HCT116 (cell line): ENCODE data around the gene PRKCH. TPM values are rescaled to one million over a fixed set of nuclear protein-coding genes. Genes with fewer than 3 reads are reported as not detected.

ENCODE experiments used
- ATAC-seq: fragments of 200-7000 bp; cut with Tn5 transposase; 2 replicates; pipeline ENCODE4 v1.9.1; 2020; ENCODE audit warnings: mild to moderate bottlenecking, moderate library complexity
- BruUV-seq: library from RNA; stranded (reverse); fragments of 400-500 nt; replicated peaks from 2 replicates; lab custom pipeline; 2021; lab: Mats Ljungman, UMichigan
- CTCF ChIA-PET: fragments of 300-600 bp; sonication (Branson Sonifier 250); formaldehyde crosslinking; loops from one replicate; lab custom pipeline; 2021; ENCODE audit warnings: antibody characterized with exemption; lab: Charles Lee
- POLR2A ChIA-PET: fragments of 300-600, 350-600 bp; sonication (Branson Sonifier 250); formaldehyde crosslinking; loops from one replicate; lab custom pipeline; 2021; ENCODE audit warnings: antibody characterized with exemption; lab: Charles Lee
- RAD21 ChIA-PET, 2 experiments: fragments of 300-600 bp; sonication (Branson Sonifier 250); formaldehyde crosslinking; loops; one replicate each; lab custom pipeline; 2023; ENCODE audit warnings: low total read pairs in 2 of 2; ENCODE audit not compliant: uncharacterized antibody in 2 of 2, unreplicated experiment in 2 of 2, low non-redundant PET in 1 of 2; lab: Charles Lee
- DNase-seq: peaks from one replicate; pipeline ENCODE4 v3.0.0-alpha.2; 2010; ENCODE audit warnings: low read depth, low spot score
- H2AFZ ChIP-seq: fragments of 200-600 bp; shearing (Covaris generic), sonication (generic); 2 replicates; pipeline ENCODE4 v1.6.1; 2017; ENCODE audit warnings: low read depth, mixed run types, mixed read lengths, antibody characterized with exemption, low read length; ENCODE audit not compliant: poor library complexity, severe bottlenecking
- H3K27ac ChIP-seq: 2 replicates; pipeline ENCODE4 v1.5.1; 2012; ENCODE audit warnings: low read depth, low read length
- H3K27me3 ChIP-seq: fragments of 200-600 bp; sonication (generic); 2 replicates; pipeline ENCODE4 v1.6.1; 2016; ENCODE audit warnings: mixed run types, low read length, mixed read lengths; ENCODE audit not compliant: insufficient read depth
- H3K36me3 ChIP-seq, 2 experiments: fragments of 200-500 bp in 1 of 2; fragments of 200-600 bp in 1 of 2; sonication (Bioruptor generic) in 1 of 2; sonication (generic) in 1 of 2; 2 replicates each; pipeline versions ENCODE4 v1.5.1 to v1.6.1; 2014 to 2016; ENCODE audit warnings: low read length in 2 of 2, inconsistent platforms in 1 of 2, mixed read lengths in 1 of 2, mixed run types in 1 of 2; ENCODE audit not compliant: insufficient read depth in 2 of 2, control insufficient read depth in 1 of 2
- H3K4me1 ChIP-seq, 2 experiments: fragments of 200-600 bp in 1 of 2; sonication (generic) in 1 of 2; 2 replicates each; pipeline versions ENCODE4 v1.5.1 to v1.6.1; 2012 to 2017; ENCODE audit warnings: low read length in 2 of 2, inconsistent platforms in 1 of 2, mild to moderate bottlenecking in 1 of 2, mixed read lengths in 1 of 2, mixed run types in 1 of 2, moderate library complexity in 1 of 2; ENCODE audit not compliant: insufficient read depth in 2 of 2, control insufficient read depth in 1 of 2
- H3K4me2 ChIP-seq: fragments of 200-600 bp; sonication (generic); 2 replicates; pipeline ENCODE4 v1.6.1; 2017; ENCODE audit warnings: mixed run types, low read length, mixed read lengths
- H3K4me3 ChIP-seq, 2 experiments: fragments of 200-600 bp in 1 of 2; sonication (generic) in 1 of 2; replicated peaks in 1 of 2; 2 replicates each; pipeline ENCODE4 v1.5.1; 2011 to 2016; ENCODE audit warnings: low read length in 2 of 2, control low read depth in 1 of 2, low read depth in 1 of 2, mild to moderate bottlenecking in 1 of 2, mixed read lengths in 1 of 2, mixed run types in 1 of 2
- H3K79me2 ChIP-seq: fragments of 200-600 bp; sonication (generic); 2 replicates; pipeline ENCODE4 v1.6.1; 2017; ENCODE audit warnings: mild to moderate bottlenecking, mixed run types, low read length, moderate library complexity, mixed read lengths; ENCODE audit not compliant: insufficient read depth
- H3K9ac ChIP-seq: fragments of 200-600 bp; sonication (generic); 2 replicates; pipeline ENCODE4 v1.6.1; 2016; ENCODE audit warnings: low read length, mixed read lengths
- H3K9me2 ChIP-seq: fragments of 200-600 bp; sonication (generic), shearing (Covaris generic); 2 replicates; pipeline ENCODE4 v1.6.1; 2017; ENCODE audit warnings: mixed run types, mild to moderate bottlenecking, moderate library complexity; ENCODE audit not compliant: insufficient read depth
- H3K9me3 ChIP-seq, 2 experiments: fragments of 200-500 bp in 1 of 2; fragments of 200-600 bp in 1 of 2; sonication (Bioruptor generic) in 1 of 2; sonication (generic) in 1 of 2; 2 replicates each; pipeline ENCODE4 v1.6.1; 2014 to 2017; ENCODE audit warnings: low read length in 2 of 2, mixed read lengths in 2 of 2, inconsistent platforms in 1 of 2, low read depth in 1 of 2, mild to moderate bottlenecking in 1 of 2, mixed run types in 1 of 2, moderate library complexity in 1 of 2; ENCODE audit not compliant: control insufficient read depth in 1 of 2, insufficient read depth in 1 of 2
- H4K20me1 ChIP-seq: fragments of 200-600 bp; sonication (generic), shearing (Covaris generic); 2 replicates; pipeline ENCODE4 v1.6.1; 2017; ENCODE audit warnings: mixed run types, mild to moderate bottlenecking, moderate library complexity; ENCODE audit not compliant: insufficient read depth
- CTCF ChIP-seq, 3 experiments: fragments of 200-600 bp in 1 of 3; sonication (generic) in 1 of 3; IDR thresholded peaks in 2 of 3; conservative IDR thresholded peaks in 1 of 3; 2 replicates each; pipeline ENCODE4 v1.5.1; 2012 to 2017; ENCODE audit warnings: low read depth in 2 of 3, low read length in 2 of 3, antibody characterized with exemption in 1 of 3, borderline replicate concordance in 1 of 3, control low read depth in 1 of 3, mild to moderate bottlenecking in 1 of 3, mixed read lengths in 1 of 3, mixed run types in 1 of 3, moderate library complexity in 1 of 3; ENCODE audit not compliant: insufficient read depth in 1 of 3
- EGR1 ChIP-seq: IDR thresholded peaks from 2 replicates; pipeline ENCODE4 v1.6.1; 2012; ENCODE audit warnings: low read depth
- ELF1 ChIP-seq: IDR thresholded peaks from 2 replicates; pipeline ENCODE4 v1.6.1; 2012; ENCODE audit warnings: low read depth, borderline replicate concordance
- EZH2 ChIP-seq: fragments of 200-600 bp; sonication (generic); IDR thresholded peaks from 2 replicates; pipeline ENCODE4 v1.6.1; 2017; ENCODE audit warnings: antibody characterized with exemption, mixed run types
- JUND ChIP-seq: IDR thresholded peaks from 2 replicates; pipeline ENCODE4 v1.6.1; 2012
- MAX ChIP-seq: IDR thresholded peaks from 2 replicates; pipeline ENCODE4 v1.6.1; 2012
- POLR2A ChIP-seq: IDR thresholded peaks from 2 replicates; pipeline ENCODE4 v1.7.0; 2011; ENCODE audit warnings: borderline replicate concordance; ENCODE audit not compliant: insufficient read depth, insufficient read length; ENCODE audit errors: extremely low read depth
- REST ChIP-seq: IDR thresholded peaks from 2 replicates; pipeline ENCODE4 v1.6.1; 2012; ENCODE audit warnings: low read depth
- SIN3A ChIP-seq: IDR thresholded peaks from 2 replicates; pipeline ENCODE4 v1.6.1; 2012; ENCODE audit warnings: low read depth
- SP1 ChIP-seq: IDR thresholded peaks from 2 replicates; pipeline ENCODE4 v1.6.1; 2012; ENCODE audit warnings: low read depth
- SRF ChIP-seq: IDR thresholded peaks from 2 replicates; pipeline ENCODE4 v1.6.1; 2012; ENCODE audit warnings: low read depth
- YY1 ChIP-seq: IDR thresholded peaks from 2 replicates; pipeline ENCODE4 v1.6.1; 2011; ENCODE audit warnings: low read length, low read depth, moderate library complexity, mild to moderate bottlenecking; ENCODE audit not compliant: insufficient replicate concordance; ENCODE audit errors: extremely low read depth
- intact Hi-C: fragments of 100-400 bp; cut with micrococcal nuclease; formaldehyde crosslinking; loops from 2 replicates; pipeline ENCODE4 v1.10.0; 2022
- total RNA-seq: library from RNA; stranded (reverse); gene quantifications from one replicate; pipeline ENCODE4 v1.2.1, GENCODE V29; 2021; ENCODE audit not compliant: unreplicated experiment

PRKCH gene
- total RNA-seq, 1 experiment from 2014 or later: 16.6 TPM

- Histone ChIP-seq H3K4me3 (no peak overlapping the region), H3K9me2 (no peaks in the 10 kb centered on the region), H3K27ac (no peak overlapping the region; the same call in 1 of the 2 replicates), H3K9ac (no peak overlapping the region), H3K4me2 (peak overlapping the region; percentile 76; the same call in 1 of the 2 replicates), H3K9me3 (no peaks in the 10 kb centered on the region), H3K4me1 (peaks cover 83 to 88% of the 10 kb centered on the region in 2 experiments)
- POLR2A ChIA-PET: interaction anchor here (0.8 to 1.7 kb wide), 4 partner anchors 24 to 154 kb away, joined by 3 to 7 read pairs (median 4); partner anchors contain the start of gene HIF1A
- ATAC-seq: no peak
- intact Hi-C loops: no loop called here
- no TSS peak for BruUV-seq
- TF ChIP-seq MAX (no peak), EGR1 (no peak), EZH2 (no peak), REST (no peak), YY1 (no peak), CTCF (IDR thresholded peaks at IDR 0.05 in 2 of 3, conservative IDR thresholded peaks at IDR 0.05 in 1 of 3; ENCODE audit: borderline replicate concordance in 1 of 3, insufficient read depth in 1 of 3, low read depth in 2 of 3, low read length in 2 of 3) (no peak), POLR2A (no peak), SP1 (no peak), ELF1 (no peak), SIN3A (no peak), SRF (no peak), JUND (no peak)
- TF ChIP-seq, all 23 proteins: peak for 0
- no peaks in the 10 kb centered on the region for H3K27me3 ChIP-seq
- H3K79me2 ChIP-seq: no peaks in the 10 kb centered on the region
- no peaks in the 10 kb centered on the region for H4K20me1 ChIP-seq
- no peak overlapping the region for H2AFZ ChIP-seq
- DNase-seq: no peak
- ChIA-PET RAD21 (no interaction called here), CTCF (no interaction called here)
- H3K36me3 ChIP-seq: no peaks in the 10 kb centered on the region
These were observed 245.3 kb downstream of the PRKCH start for GRCh38 chr14:61566537-61567225.
